Activated T-cell treated with anti-CD3 and anti-CD28 coated beads for 4 hours (primary cell): Measurements from ENCODE around the gene P2RX3.
"Not testable (repeated sequence)": the region's sequence is repeated elsewhere in the genome, so short reads cannot be mapped to it uniquely, and the experiment has no call there.

Source experiments
- DNase-seq: peaks from one replicate; pipeline ENCODE4 v3.0.0-alpha.2; 2020

The P2RX3 gene

DNA sequence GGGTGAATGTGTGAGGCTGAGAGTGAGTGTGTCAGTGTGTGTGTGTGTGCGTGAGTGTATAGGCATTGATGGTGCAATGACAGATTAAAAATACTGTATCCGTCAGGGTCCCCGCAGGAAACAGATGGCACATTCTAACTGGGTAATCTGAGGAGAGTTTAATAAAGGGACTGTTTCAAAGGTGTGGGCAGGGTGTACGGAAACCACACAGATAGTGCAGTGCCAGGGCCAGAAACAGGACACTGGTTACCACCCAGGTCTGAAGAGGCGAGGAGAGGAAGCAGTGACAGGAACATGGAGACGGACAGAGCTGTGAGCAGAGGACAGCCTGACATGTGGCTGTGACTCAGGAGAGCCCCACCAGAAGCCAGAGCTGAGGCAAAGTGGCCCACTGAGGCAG is 16.5 kb downstream of the P2RX3 start:
- no peak for DNase-seq

DNA sequence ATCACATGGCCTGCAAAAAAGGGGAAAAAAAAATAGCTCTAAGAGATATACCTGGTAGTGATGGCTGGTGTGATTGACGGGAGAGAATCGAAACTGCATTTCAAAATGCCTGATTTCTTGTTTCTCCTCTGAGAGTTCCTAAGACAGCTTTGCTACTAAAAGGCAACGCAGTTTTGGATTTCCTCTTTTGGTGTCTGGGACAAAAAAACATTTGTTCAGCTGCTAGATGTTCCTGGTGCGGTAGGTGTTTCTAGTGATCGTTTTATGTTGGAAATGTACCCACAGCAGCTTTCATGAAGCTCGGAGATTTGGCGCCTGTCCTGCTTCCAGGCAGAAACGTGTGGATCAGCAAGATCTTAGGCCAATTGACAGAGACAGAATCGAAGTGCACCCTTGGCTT is 18.1 kb downstream of the P2RX3 start:
- DNase-seq: no peak

DNA sequence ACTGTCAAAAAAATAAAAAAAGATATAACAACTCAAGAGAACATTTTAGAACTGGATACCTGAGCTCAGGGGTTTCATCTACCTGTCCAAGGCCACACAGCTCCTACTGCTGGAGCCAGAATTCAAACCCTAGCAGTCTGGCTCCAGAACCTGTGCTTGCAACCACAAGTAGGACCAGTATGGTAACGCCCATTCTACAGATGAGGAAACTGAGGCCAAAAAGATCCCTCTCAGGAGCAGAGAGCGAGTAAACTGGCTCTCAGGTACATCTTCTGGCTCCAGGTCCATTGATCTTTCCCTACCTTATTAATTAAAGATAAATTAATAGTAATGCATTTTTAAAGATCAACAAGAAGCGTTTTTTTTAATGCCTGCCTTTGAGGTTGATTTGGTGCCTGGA is 19.2 kb downstream of the P2RX3 start:
- DNase-seq: no peak

DNA sequence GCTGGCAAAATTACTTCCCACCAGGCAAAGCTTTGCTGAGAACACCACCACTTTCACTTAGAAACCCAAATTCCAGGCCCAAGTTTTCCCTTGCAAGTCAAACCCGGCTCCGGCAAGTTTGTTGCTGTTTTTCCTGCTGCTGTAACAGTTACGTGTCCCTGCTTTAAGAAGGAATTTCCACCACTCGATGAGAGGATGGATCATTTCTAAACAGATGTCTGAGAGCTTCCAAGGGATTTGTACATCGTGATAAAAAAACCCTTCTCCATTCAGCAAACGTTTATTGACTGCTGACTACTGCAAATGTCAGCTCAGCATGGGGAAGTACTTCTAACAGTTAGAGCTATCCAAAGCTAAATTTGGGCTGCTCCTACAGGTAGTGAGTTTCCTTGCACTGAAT is 19.7 kb downstream of the P2RX3 start:
- no peak for DNase-seq

DNA sequence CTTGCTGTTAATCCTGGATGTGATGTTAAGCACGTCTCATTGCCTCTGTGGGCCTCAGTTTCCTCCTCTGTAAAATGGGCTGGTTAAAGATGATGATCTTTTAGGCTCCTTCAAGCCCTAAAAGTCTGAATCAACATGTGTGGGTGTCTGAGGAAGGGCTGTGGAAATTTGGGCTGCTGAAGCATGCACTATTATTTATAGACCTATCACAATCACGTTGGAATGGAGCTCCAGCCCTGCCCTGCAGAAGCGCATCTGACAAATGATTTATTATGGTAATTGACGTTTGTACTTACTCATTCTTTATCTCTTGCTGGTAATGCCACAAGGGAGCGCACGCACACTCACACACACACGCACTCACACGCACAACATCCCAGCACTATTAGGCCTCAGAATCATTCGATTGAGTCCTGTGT is 20.4 kb downstream of the P2RX3 start:
- no peak for DNase-seq

DNA sequence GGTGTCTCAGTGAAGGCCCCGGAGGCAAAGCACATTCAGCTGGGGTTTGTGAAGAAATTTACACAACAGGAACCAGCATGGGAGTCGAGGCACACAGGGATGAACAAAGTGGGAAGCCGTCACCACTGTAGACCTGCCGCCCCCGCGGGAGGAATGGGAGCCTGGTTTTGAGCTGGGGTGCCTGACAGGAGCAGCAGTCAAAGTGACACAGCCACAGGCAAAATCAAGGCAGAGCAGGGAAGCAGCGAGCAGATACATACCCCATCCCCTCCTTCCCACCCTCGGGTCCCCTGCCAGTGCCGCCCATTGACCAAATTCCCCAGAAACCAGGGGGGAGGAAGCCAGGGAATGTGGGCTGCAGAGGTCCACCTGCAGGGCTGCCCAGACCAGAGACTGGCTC is 20.8 kb downstream of the P2RX3 start:
- no peak for DNase-seq

DNA sequence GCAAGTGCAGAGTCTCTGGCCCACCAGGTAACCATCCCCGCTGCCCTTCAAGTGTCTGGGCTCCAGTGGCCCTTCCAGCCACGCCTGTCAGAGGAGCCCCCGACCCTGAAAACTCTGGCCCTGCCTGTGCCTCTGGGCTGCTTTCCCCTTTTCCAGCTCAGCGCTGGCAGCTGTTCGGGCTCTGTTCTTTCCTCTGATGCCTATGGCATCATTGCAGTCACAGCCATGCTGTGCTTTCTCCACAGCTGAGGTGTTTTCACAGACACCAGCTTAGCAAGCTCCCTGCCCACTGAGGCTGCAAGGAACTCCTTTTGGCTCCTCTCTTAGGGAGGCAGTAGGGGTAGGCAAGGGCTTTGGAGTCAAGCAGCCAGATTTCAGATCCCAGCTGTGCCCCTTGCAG is 21.2 kb downstream of the P2RX3 start:
- no peak for DNase-seq

DNA sequence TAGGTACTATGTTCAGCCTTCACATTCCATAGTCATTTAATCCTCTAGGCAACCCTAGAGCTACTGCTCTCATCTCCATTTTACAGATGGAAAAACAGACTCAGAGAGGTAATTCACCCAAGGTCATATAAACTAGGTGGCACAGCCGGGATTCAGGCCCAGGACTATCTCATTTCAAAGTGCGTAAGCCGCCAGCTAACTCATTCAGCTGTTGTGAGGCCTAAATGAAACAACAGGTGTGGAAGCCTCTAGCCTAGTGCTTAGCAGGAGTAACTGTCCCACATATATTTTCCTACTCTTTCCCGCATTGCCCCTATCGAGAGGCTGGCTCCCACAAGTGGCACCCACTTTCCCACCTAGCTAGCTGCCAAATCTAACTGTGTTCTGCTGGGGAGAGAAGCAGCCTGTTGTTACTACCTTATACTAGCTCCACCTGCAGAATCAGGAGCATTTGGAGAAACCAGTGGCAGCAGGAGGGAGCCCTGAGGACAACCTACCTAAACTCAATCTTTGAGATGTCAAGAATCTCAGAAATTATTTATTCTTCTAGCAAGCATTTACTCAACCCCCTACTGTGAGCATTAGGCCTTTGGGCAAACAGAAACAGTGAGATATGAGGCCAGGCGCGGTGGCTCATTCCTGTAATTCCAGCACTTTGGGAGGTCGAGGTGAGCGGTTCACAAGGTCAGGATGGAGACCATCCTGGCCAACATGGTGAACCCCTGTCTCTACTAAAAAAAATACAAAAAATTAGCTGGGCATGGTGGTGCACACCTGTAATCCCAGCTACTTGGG is 21.9 kb downstream of the P2RX3 start:
- DNase-seq: no peak

DNA sequence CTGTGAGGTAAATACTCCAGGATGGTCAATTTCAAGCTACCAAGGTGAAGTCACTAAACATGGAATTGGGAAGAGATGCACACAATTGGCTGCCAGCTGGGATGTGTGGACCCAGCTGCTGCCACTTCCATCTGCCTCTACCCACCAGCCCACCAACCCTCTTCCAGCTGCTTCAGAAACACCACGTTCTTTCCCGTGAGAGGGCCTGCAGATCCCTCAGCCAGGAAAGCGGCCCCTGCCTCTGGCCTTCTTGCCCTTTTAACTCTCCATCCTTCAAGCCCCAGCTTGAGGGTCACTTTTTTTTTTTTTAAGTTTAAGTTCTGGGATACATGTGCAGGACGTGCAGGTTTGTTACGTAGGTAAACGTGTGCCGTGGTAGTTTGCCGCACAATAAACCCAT is 22.8 kb downstream of the P2RX3 start:
- DNase-seq: no peak

DNA sequence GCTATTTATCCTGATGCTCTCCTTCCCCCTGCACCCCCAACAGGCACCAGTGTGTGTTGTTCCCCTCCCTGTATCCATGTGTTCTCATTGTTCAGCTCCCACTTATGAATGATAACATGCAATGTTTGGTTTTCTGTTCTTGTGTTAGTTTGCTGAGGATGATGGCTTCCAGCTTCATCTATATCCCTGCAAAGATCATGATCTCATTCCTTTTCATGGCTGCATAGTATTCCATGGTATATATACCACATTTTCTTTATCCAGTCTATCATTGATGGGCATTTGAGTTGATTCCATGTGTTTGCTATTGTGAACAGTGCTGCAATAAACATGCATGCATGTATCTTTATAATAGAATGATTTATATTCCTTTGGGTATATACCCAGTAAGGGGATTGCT is 23.3 kb downstream of the P2RX3 start:
- not testable (repeated sequence) for DNase-seq

DNA sequence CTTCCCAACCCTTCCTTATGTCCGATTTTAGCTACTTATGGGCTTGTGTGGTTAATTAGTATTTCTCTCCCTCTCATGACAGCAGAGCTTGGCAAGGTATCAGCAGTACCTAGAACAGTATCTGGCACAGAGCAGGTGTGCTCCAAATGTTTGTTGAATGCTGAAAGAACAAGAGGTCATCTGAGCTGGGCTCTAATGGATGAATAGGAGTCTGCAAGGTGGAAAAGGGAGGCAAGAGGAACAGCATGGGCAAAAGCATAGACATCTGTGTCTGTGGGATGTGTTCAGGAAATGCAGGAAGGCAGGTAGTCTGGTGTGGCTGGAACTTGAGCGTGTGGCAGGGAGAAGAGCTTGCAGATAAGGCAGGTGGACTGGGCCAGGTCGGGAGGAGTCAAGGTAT is 23.8 kb downstream of the P2RX3 start:
- DNase-seq: no peak

DNA sequence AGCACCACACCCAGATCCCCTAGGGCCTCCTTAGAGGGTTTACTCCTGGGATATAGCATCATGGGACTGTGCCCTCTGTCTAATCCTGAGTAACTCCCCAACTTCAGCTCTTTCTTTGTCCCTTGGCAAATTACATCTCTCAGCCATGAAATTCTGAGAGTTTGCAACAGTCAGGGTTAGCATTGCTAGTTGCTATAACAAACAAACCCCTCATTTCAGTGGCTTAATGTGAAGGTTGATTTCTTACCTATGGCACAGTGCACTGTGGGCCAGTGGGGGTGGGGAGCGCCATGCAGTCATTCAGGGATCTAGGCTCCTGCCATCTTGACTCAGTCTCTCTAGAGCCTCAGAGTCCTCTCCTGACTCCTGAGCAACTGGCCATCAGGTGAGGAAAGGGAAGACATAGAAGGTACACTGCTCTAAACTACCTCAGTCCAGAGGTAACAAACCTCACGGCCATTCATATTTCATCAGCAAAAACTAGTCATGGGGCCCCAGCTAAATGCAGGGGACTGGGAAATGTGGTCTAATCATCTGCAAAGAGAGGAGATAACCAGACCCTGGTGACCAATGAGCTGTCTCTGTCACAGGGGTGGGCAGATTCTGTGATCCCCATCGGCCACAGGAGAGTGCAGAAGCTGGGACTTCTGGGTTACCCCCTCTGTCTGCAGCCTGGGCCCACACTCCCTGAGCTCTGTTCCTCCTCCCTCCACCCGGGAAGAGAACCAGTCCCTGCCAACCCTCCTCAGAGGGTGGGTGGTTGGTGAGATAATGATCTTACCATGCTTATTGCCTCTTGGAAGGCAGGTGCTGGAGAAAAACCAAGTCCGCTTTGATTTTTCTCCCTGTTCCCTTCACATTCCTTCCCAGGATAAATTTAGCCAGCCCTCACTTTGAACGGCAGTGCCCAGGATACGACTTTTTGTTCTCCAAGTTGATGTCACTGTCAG is 25.3 kb downstream of the P2RX3 start:
- no peak for DNase-seq

DNA sequence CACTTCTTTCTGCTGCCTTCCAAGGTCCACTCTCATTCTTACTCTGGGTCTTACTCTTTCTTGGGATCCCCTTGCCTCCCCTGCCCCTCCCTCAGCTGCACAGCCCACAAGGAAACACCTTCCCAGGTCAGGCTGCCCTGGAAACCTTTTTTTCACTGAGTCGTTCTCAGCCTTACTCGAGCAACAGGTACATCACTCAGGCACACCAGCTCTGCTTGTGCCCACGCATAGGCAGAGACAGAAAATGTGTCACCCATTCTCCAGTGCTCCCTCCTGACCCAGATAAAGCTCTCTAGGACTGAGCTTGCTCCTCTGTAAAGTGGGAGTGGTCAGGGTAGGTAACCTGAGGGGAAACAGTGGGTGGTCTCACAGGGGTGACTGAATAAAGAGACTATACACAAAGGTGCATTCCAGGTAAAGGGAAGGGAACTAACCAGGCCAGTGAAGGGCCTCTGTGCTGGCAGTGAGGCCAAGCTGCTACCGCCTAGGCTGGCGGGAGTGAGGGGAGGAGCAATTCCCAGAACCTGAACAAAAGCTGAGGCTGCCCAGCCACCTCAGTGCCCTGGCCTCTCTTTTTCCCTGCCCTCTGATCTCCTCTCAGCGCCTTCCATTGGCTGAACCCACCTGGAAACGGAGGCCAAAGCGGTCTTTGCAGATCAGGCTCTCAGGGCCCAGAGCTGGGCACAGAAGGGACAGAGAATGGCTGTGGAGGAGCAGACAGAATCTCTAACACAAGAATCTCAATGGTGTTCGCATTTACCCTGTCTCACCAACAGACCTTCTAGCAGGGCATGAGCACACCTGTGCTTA is 26.9 kb downstream of the P2RX3 start:
- DNase-seq: no peak

DNA sequence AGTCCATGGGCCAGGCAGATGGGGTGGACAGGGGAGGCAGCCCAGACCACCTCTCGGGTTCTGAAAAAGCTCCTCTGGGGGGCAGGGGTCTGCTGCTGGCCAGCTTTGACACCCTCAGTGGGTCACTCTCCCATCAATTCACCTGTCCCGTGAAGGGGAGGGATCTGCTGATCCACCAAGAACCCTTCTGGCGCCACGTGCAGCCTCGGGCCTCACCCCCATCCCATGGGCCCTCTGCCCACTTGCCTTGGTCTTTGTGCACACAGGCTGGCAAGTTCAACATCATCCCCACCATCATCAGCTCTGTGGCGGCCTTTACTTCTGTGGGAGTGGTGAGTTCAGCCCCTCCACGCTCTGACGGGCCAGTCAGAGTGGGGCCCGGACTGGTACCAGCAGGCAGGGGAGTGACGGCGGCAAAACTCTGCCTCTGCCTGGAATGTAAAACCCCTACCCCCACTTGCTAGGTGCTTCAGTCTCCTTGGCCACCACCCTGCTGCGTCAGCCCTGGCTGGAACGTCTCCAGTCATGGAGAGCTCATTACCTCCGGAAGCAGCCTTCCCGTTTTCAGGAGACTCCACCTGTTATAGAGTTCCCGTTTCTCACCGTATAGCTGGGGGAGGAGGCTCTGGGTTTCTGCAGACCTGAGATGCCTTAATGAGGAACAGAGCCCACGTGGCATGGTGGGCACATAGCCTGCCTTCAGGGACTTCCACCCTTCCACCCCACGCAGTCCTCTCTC is 30.1 kb downstream of the P2RX3 start:
- no peak for DNase-seq

DNA sequence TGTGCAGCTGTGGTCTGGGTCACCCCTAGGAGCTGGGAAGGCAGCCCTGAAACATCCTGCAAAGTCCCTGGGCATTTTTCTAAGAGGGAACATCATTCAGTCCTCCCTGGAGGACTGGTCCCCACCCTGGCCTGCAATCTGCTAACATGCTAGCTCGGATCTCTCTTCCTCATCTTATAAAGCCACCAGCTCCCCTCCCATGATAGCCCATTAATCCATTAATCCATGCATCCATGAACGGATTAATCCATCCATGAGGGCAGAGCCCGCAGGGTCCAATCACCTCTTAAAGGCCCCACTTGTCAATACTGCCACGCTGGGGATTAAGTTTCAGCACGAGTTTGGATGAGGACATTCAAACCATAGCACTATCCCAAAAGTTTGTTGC is 30.7 kb downstream of the P2RX3 start:
- no peak for DNase-seq

DNA sequence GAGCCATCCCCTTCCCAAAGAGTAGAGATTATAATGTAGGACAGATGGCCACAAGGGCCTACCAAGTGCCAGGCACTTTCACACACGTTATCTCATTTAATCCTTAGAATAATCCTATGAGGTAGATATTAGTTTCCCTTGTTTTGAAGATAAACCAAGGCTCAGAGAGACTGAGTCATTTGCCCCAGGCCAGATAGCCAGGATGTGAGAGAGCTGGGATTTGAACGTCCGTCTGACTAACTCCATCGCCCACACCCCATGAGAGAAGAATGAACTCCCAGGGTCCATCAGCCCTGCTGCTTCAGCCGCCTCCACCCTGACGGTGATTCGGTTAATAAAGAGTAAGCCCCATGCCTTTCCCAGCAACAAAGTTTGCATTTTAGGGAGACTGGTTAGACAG is 32.1 kb downstream of the P2RX3 start:
- DNase-seq: no peak

DNA sequence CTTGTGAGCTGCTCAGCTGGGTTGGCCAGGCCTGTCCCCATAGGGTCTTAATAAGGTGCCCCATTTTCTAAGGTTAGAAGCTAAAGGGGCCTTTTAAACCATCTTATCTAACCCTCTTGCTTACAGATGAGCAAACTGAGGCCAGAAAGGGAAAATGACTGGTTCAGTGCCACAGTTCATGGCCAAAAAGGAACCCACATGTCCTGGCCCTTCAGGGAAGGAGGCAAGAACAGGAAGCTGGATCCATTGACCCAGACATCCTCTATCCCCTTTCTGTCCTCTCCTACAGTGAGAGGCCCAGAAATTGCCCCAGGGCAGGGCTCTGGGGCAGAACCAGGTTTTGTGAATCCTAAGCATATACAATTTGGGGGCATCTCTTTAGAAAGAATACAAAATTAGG is 32.8 kb downstream of the P2RX3 start:
- no peak for DNase-seq

DNA sequence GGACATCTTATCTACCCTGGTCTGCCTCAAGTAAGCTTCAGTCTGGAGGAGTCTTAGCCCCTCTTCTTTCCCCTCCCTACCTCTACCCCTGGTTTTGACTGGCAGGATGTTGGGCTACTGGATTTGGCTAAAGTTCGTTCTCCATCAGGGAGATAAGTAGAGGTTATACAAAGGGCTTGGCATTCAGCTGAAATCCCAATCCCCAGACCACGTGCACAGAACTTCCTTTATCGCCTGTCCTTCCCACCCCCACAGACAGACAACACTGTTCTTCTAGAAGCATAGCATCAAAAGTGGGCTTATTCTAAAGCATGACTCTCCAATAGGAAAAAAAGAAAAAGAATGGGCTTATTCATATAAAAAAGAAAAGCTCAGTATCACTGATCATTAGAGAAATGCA is 35.0 kb downstream of the P2RX3 start:
- no peak for DNase-seq

DNA sequence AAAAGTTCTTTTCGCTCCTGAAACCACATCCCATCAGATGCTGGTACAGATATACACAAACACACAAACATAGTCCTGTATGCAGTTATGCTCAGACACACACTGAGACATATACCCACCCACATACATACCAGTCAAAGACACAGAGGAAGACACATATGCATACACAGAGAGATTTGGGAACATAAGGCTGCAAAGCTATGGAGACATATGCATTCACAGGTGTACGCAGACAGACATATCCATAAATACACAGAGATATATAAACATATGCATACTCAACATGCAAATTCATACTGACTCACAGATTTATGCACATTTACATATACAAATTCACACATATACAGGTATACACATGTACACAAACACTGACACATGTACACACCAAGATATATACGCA is 36.8 kb downstream of the P2RX3 start:
- no peak for DNase-seq

DNA sequence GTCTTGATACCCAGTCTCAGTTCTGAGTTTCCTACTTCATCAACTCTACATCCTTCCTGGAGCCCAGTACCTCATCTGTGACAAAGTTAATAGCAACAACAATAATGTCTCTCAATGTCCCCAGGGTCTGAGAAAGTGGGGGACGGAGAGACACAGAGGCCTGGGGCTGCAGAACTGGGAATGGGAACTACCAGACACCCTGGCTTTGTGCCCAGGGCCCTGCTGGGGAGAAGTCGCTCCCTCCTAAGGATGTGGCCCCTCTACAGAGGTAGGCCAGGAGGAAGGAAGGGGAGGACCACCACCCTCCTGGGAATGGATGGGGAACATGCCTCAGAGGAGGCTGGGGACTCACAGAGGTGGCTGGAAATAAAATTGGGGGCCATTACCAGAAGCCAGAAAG is 37.3 kb downstream of the P2RX3 start:
- no peak for DNase-seq

DNA sequence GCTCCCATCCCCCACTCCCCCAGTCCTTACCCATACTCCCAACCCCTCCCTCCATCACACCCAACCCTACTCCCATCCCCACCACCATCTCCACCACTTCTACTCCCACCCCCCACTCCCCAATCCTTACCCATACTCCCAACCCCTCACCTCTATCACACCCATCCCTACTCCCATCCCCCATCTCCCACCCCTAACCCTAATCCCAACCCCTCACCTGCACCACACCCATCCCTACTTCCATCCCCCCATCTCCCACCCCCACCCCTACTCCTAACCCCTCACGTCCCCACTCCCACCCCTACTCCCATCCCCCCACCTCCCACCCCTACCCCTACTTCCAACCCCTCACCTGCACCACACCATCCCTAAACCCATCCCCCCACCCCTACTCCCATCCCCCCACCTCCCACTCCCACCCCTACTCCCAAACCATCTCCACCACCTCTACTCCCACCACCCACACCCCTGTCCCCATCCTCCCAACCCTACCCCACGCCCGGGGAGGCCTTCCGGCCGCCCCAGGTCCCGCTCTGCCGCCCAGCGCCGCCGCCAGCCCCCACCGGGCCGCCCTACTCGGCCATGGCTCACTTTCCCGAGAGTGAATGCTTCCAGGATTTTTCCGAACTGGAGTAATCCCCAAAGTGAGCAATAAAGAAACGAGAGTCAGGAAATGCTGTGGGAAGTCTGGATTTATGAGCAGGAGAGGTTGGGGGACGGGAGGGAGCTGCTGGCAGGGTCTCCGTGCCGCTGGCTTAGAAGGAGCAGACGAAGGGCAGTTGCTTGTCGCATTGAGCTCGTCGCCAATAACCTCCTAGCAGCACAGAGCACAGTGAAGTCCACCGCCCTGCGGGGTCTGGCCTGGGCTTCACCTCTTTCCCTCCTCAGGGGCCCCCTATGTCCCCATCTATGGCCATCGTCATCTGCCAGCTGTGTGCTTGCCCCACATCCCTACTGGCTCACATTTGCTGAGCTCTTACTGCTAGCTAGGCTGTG is 38.2 kb downstream of the P2RX3 start:
- DNase-seq: no peak
